ENCODE measurements around the gene SH3BGR.
"Not testable (repeated sequence)": the region's sequence is repeated elsewhere in the genome, so short reads cannot be mapped to it uniquely, and the experiment has no call there.

The SH3BGR gene

GRCh38 chr21:39451332-39452206, at the start of gene SH3BGR:
TSS of gene SH3BGR (plus strand) at chr21:39451970. CDS start at chr21:39452097, 127 bp downstream.
- no peak for FAIRE-seq

- FAIRE-seq = no peak
Measured at GRCh38 chr21:39406065-39406464, 45.7 kb upstream of the SH3BGR start.

DNA sequence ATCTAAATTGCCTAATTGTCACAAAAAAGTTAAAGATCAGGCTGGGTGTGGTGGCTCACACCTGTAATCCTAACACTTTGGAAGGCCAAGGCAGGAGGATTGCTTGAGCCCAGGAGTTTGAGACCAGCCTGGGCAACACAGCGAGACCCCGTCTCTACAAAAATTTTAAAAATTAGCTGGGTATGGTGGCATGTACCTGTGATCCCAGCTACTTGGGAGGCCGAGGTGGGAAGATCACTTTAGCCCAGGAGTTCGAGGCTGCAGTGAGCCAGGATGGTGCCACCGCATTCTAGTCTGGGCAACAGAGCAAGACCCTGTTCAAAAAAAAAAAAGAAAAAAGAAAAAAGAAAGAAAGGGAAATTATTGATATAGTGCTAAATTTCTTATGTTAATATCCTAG, 32.6 kb upstream of the SH3BGR start:
- FAIRE-seq = not testable (repeated sequence)

DNA sequence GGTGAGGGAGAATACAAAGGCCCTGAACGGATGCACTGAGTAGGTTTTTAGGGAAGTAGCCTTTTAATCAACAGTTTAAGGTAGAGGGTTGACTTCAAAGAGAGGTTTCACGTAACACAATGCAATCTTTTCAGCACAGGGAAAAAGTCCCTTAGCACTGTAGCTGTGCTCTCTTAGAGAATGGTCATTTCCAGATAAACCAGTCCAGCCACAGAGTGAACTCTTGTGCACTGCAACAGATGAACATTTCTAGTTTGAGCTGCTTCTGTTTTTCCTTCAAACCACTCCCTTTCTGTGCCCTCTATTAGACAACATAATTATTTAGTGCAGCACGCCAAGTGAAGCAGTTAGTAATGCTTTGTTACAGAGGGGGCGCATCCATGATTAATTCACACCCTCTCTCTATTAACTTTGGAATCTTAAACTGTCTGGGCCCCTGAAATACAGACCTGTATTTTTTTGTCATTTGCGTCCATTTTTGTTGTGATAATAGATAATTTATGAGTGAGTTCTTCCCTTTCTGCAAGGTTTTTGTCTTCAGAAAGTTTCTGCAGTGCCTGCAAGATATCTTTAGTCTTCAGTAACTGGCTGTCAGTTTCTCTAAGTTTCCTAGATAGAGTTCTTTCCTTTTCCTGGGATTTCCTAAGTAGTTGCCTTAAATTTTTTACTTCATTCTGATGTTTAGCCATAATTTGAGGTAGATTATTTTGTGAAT, 29.1 kb upstream of the SH3BGR start:
- FAIRE-seq = no peak

- FAIRE-seq = no peak
Measured at GRCh38 chr21:39429445-39429844, 22.3 kb upstream of the SH3BGR start.

DNA sequence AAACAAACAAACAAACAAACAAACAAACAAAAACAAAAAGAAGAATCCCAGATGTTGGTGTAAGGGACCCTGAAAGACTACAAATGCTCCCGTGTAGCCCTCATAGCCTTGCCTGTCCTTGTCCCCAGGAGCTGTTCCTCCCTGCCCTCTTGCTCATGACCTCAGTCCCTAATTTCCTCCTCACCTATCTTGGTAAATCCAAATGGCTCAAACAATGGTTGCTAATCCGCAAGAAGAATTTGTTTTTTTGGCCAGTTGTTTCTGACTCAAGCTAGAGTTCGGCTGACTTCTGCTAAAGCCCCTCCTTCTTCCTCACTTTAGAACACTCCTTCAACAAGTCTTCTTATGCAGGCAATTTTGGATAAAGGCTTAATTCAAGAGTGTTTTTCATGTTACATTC, 21.8 kb upstream of the SH3BGR start:
- FAIRE-seq = no peak

DNA sequence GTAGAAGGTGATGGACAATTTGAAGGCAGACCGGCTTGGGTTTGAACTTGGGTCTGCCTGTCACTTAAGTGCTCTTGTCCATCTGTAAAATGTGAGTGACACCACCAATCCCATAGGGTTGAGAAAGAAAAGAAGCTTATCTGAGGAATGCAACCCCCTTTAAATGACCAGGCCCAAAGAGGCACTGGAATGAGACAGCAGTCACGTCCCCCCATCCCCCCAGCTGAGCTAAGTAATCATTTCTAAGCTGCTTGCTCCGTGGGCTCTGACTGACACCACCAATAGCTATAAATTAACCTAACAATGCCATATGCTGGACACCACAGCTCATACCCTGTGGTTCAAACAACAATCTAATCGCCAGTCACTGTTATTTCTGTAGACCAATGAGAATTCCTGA, 21.3 kb upstream of the SH3BGR start:
- FAIRE-seq = no peak

DNA sequence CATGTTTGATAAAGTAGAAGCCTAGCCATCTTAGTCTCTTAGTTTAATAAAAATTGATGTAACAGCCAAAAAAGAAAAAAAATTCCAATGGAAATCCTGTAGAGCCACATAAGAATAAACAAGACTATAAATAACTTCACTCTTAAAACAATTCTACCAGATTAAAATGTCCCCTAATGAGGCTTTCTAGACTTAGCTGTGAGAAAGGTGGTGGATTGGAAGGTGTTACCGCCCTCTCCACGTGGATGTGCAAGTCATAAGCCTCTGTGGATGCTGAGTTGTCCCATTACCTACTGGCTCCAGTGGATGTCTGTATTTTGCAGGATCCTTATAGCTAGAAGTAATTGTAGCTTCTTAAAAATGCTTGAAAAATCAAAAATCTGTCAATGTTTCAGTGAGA, 20.8 kb upstream of the SH3BGR start:
- no peak for FAIRE-seq

DNA sequence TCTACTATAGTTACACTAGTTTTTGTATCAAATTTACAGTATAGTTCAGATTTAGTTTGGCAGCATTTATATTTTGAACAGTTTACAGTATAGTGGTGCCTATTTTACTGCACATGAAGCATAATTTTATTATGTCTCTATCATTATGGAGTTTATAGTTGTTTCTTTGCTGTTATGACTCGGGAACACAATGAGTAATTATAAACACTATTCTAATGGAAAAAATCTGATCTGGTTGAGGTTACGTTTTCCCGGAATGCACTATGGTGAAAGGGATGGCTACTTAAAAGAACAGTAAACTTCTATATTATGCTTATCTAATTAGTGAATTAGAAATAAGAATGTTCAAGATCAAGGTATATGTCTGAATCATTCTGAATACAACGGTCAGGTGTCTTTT, 16.8 kb upstream of the SH3BGR start:
- FAIRE-seq = no peak

GRCh38 chr21:39439232-39439631, 12.5 kb upstream of the SH3BGR start:
- no peak for FAIRE-seq

DNA sequence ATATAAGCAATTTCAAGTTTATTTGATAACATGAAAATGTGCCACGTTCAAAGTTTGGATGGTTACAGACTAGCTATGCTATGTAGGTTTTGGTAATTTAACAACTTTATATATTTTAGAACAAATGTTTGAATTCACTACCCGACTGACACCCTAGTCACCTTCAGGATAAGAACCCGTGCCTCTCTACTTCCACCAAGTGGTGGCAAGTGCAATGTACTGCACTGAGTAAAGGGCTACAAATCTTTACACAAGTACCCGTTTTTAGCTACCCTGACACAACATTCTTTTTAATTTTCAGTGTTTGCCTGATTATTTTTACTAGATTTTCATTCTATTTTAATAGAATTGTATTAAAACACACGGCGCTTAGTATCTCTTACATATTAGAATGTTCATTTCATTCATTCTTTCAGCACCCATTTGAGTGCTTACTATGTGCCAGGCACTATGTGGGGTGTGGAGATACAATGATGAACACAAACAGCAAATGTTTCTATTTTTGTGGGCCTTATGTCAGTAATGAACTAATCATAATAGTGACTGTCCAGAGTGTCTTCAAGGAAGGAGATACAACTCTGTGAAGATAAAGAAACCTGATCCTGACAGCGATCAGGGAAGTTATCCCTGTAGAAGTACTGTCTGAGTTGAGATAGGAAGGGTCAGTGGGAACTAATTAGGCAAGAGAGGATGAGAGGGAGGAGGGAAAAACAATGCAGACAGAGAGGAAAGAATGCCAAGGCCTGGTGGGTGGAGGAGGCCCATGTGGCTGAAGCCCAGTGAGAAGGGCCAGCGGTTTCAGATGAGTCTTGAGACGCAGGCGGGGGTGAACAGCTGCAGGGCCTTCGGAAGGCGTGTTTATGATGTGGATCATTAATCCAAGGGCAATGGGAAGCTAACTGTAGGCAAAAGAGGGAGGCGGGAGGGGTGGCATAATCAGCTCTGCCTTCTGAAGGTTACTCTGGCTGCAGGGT, 10.0 kb upstream of the SH3BGR start:
- peak; percentile 86 for FAIRE-seq

DNA sequence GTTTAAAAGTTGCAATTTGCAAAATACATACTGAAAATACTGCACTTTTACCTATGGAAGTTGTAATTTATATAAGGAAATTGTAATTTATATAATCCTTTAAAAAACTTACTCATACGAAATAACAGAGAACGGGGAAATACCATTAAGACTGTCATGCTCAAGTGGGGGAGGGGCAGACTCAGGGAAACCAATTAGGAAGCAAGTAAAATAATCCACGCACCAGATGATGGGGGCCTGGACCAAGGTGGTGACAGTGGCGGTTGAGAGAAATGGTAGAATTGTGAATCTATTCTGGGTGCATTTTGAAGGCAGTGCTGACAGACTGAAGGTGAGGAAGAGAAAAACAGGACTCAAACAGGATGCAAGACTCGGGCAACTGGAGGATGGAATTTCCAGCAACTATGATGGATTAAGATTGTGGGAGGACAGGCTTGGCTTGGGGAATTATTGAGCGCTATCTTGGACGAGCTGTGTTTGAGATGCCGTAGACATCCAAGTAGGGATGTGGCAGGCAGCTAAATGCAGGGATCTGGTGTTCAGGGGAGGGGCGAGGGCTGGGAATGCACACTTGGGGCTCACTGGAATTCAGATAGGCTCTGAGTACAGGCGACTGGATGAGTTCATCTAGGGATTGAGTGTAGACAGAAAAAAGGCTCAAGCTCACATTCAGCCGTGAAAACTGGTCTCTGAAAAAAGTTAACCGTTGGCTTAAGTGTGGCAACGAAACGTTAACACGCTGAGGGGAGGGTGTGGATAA, 7.2 kb upstream of the SH3BGR start:
- FAIRE-seq = no peak

DNA sequence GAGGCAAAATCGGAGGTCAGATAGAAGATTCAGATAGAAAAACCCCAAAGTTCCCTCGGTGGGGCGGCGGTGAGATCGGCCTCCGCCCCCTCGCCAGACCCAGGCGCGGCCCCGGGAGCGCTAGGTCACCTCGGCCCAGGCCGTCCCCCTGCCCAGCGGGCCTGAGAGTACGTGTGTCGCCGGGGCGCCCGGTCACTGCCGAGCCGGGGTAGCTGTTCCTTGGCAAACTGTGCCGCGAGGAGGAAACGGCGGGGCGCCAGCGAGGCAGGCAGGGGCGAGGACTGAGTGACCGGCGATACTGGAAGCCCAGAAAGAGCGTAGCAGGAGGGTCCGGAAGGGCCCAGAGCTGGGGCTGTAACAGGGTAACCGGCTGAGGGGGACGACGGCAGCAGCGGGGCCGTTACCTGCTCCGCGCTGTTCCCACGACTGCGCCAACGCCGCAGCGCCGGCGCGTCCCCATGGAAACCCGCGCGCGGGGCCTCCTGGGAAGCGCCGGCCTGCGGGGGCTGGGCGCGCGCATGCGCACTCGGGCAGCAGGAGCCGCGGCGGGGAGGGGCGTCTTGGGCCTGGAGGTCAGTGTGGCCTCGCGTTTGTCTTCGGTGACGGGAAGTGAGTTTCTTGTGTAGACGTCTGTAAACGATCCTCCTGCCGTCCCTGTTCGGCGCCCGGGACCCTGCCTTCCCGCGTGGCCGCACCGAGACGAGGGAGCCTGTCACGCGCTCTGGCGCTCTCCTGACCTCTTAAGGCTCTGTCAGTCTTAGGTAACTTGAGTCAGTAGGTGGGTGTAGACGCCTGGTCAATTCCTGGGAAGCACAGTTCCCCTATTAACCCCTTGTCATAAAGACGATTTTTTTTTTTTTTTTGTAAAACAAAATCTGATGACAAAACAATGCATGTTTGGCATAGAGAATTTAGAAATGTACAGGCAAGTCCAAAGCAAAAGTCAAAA, 6.2 kb upstream of the SH3BGR start, which contains the start of gene LCA5L:
LCA5L (minus strand) TSS at position 458 of the 949 bp plus-strand sequence. CDS start 17,285 bp downstream, outside the sequence.
- no peak for FAIRE-seq

- FAIRE-seq = no peak
Measured at GRCh38 chr21:39447264-39447663, 4.5 kb upstream of the SH3BGR start.

DNA sequence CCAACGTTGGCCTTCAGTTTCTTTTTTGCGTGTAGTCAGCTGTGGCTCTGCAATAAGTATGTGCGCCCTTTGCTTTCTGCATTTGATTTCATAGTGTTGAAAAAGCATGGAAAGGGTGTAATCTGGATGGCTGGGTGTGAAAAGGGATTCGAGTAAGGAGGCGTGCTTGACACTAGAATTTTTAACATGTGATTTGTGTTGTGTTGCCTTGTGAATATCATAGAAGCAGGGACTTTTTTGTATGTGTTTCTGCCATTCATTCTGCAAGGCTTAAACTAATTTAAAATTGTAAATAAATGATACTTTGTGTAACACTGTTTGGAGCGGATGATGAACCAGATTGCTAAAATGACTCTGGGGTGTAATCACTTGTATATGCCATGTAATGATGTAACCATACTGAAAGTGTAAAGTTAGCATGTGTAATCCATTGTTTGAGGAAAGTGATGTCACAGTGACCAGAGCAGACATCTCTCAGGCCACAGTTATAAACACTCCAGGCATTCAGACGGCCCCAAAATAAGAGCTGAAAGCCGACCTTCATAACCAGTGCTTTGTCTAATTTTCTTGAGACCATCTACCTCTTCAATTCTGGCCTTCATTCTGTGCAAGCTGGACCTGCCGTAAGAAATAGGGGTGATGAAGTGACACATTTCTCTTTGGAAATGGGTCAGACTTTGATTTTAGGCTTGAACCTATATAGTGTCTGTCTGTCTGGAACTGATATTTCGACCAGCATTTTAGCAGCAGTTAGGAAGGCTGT, 618 bp downstream of the SH3BGR start:
- FAIRE-seq = no peak

GRCh38 chr21:39452970-39453342, 1.2 kb downstream of the SH3BGR start:
- no peak for FAIRE-seq

DNA sequence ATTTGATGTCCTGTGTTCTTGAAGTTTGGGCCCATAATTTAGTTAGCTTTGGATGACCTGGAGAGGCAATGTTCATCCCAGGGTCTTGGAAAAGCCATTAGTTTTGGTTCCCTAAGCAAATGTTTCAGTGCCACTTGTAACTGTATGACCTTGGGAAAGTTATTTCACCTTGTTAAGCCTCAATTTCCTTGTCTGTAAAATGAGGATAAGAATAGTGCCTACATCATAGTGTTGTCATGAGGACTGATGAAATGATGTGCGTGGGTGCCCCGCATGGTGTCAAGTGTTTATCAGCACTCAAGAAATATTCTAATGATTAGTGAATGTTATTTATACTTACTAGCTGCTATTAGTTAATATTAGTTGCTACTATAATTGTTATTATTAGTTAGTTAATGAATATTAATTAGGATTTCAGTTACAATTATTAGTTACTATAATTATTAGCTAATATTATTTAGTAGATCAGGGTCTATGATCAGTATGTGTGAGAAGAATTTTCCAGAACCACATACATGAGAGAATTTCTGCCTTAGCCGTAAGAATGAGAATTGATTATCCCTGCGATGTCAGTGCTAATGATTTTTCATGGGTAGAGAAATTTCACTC, 1.9 kb downstream of the SH3BGR start:
- no peak for FAIRE-seq

DNA sequence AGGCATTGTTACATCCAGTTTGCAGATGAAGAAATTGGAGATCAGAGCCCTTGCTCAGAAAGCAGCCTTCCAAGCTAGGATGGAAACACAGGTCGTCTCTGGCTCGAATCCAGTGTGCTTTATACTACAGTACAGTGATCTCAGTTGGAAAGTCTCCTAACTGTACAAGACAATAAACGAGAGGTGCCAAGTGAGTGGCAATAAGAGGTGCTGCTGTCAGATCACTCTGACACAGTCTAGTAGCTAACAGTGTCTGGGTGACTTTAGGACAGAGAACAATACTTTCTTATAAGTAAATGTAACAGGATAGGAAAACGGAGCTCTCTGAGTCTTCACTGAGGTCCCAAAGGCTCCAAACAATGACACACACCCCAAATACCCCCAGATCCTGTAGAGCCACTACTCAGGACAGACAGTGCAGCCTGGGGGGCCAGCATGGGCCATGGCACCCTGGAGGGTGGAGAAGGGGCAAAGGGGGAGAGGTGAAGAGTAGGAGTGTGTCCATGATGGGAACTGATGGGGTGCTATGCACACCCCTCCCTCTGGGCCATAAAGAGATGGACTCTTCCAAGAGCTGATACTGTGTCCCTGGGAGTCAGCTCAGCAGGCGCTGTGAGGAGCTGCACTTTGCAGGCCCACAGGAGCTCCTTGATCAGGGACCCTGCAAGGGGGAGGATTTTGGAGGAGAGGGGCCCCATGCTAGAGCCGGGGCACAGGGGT, 3.3 kb downstream of the SH3BGR start:
- no peak for FAIRE-seq

DNA sequence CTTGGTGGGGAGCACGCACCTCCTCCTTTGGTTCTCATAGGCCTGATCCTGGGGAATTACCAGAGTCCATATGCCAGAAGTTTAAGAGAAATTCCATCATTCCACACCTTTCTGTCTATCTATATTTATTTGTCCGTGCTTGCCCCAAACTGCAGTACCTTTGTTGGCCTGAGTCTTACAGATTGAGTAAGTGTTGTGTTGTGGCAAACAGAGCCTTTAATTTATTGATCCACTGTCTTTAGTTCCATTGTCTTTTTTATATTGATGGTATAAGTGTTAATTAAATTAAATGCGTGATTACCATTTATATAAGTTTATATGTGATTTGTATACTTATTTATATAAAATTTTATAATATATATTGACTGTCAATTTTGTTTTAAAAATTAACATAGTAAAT, 4.9 kb downstream of the SH3BGR start:
- no peak for FAIRE-seq
